Measurements from ENCODE around the gene RGS13.

RGS13 gene

DNA sequence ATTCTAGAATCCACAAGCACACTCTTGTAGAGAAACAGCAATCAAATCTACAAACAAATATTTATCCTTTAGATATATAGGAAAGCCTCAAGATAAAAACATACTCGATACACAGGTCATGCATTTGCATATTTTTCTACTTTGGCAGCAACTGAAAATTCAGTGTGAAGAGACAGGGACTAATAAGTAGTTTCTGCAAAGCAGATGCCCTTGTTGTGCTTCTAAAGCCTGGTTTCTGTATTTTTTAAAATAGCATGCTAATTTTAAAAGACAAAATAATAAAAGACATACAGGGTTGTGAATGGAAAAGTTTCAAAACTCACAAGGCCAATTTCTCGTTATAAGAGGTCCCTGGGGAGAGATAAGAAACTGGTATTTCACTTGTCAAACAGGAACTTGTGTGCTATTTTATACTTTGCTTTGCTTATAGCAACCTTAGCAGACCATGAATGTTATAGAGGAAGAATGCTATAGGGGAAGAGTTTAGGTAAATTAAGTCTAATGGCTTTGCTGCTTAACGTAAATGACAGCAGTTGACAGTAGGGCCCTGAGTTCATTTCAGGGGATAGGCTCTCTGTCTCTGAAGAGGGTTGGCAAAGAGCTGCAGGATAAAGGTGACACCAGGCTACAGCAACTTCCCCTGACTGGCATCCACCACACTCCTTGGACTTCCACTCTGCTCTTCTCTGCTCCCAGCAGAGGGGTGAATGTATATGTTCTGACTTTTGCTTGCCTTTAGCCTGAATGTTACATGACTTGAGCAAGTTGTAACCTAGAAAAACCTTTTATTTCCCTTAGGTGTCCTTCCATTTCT is 9.4 kb upstream of the RGS13 start:
- no peak for DNase-seq

DNA sequence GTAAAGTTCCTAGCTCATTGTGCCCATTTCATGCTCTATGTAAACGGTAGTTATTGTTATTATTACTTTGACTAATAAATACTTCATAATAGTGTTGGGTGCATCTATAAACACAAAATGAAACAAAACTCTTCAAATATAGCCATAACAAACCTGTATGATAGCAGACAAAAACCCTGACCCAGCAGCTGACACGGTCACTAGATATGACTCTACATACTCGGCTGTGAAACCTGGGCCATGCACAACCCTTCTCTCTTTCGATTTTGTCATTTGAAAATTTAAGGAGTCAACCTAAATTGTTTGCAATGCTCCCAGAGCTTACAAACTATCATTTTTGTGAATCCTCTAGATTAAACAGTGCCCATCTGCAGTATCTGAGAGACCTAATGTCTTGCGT is 8.0 kb upstream of the RGS13 start:
- no peak for DNase-seq

GRCh38 chr1:192628396-192629057 is 7.4 kb upstream of the RGS13 start:
- DNase-seq: no peak

DNA sequence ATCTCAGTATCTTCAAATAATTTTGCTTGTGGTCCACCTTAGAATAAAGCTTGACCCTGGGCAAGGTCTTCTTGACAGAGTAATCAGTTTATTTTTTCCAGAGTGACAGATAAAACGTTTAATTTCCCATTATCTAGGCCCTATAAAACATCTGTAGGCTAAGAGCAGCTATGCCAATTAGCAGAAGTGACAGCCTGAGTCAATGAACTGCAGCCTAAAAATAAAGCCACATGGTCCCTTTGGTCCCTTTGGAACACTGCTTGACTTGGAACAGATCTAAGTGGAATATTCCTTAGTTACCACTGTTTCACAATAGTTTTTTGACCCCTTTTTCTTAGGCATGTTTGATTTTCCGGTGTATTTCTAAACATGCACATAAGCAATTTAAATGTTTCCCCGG is 6.3 kb upstream of the RGS13 start:
- DNase-seq: no peak

DNA sequence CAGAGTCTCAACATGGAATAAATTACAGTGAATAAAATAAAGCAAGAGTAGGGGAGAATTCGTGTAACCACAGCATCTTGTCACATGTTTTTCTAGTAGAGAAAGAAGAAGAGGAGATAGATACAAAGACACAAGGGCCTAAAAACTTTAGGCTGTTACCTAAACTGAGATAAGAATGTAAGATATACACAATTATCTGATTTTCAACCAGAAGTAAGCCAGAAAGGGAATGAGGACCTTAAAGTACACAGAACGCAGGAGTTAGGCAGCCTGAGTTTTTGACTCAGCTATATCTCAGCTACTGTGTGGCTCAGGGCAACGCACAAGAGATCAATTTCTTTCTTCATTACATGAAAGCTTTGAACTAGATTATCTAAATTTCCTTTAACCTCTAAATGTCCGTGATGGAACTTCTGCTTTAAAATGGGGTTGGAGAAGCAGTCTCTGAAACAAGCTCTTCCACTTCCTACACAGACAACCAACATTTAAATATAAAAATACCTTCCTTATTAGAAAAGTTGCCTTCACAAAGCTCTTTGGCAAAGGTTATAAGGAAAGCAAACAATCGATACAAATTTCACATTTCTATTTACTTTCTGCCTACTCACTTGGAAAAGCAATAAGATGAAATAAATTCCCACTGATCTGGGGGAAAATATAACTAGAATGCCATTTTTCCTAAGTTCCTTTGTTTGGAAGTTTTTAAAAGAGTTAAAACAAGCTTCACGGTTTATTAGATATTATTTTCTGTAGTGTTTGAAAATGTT is 5.2 kb upstream of the RGS13 start:
- no peak for DNase-seq

DNA sequence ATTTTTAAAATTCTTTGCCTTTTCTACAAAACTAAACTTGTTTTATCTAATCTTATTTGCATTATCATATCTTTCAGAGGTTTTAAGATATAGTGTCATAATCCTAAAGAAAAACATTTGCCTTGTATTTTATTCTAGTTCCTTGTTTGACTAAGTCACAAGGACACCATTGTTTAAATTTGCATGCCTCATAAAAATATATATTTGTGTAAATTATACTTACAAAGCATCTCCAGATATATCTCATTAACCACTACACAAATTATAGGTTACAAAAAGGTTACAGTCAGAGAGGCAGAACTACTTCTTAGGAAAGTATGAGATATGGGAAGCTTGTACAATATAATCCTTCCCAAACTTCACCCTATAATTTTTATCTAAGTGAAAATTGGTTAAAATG is 4.2 kb upstream of the RGS13 start:
- no peak for DNase-seq

GRCh38 chr1:192632188-192632587 is 3.8 kb upstream of the RGS13 start:
- no peak for DNase-seq

GRCh38 chr1:192632641-192633532 is 3.1 kb upstream of the RGS13 start:
- DNase-seq: no peak

DNA sequence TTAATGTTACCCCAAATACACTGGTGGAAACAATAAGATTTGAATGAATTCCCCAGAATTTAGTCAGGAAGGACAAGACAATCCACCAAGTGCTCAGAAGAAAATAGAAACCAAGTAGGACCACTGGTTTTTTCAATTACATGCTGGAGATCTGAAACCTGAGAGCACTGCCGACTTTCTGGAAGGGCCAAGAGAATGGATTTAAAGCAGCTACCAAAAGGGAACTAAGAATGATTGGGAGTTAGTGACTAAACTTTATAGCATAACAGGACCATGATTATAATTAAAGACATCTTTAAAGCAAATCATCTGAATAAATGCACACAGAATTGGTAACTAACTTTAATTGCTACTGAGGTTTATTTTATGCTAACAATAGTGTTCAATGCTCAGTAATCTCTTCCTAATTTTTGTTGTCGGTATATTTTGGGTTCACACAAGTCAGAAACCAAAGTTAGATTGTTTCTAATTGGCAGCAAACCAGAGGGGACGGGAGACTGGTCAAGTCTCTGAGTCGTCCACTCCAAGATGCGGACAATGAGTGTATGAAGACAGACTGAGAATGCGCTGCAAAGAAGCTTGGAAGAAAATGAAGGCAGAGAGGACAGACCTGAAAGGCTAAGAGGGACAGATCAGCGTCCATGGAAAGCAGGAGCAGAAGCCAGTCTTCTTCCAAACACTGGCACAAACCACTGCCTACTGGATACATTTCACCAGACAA is 2.3 kb upstream of the RGS13 start:
- no peak for DNase-seq

- DNase-seq: no peak
Observed at GRCh38 chr1:192635041-192635440, 906 bp upstream of the RGS13 start.

- peak in 2 of 4 experiments; percentile 2 to 14 for DNase-seq
Observed at GRCh38 chr1:192639607-192640368, 3.8 kb downstream of the RGS13 start.

DNA sequence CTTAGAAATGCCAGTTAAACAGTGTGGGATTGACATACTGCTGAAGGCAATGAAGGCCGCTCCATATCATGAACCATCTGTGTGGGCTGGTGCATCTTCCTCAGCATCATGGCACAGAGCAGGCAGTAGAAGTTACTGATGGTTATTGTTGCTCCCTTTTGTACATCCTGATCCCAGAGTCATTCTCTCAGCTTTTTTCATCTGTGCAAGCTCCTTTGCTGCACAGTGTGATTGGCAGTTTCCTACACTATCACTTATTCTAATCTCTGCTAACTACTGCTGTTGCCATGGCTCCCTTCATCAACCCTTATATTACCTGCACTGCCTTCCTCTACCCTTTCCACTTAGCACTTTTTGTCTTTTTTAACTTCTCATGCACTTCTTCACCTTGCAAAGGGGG is 16.2 kb downstream of the RGS13 start:
- DNase-seq: no peak

DNA sequence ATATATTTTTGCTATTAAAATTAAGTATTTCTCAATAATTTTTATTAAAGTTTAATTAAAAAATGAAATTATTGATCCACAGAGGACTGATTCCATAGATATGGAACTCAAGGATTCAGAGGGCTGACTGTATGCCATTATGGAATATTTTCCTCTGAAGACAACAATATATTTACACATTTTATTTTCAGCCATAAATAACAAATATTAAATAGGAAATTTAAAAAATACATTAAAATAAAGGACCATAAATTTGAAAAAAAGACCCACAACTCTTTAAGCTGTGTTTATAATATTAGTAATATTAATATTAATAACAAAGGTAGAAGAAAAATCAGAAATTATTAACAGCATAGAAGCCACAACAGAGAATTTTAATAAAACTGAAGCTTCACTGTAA is 18.2 kb downstream of the RGS13 start:
- no peak for DNase-seq

- no peak for DNase-seq
Observed at GRCh38 chr1:192654591-192655251, 18.8 kb downstream of the RGS13 start.

GRCh38 chr1:192657760-192658159 is 21.8 kb downstream of the RGS13 start:
- DNase-seq: no peak

DNA sequence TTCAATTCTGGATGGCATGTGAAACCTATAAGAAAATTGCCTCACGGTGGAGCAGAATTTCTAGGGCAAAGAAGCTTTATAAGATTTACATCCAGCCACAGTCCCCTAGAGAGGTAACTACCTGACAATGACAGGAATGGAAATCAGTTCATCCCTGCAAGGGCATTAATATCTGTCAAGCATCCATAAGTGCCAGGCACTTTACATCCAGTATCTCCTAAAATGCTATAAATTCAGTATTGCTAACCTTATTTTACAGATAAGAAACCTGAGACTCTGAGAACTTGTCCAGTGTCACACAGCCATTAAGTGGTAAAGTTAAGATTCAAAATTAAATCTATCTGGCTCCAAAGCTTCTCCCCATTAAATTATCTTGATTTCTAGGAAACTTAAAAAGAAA is 22.3 kb downstream of the RGS13 start:
- DNase-seq: no peak

DNA sequence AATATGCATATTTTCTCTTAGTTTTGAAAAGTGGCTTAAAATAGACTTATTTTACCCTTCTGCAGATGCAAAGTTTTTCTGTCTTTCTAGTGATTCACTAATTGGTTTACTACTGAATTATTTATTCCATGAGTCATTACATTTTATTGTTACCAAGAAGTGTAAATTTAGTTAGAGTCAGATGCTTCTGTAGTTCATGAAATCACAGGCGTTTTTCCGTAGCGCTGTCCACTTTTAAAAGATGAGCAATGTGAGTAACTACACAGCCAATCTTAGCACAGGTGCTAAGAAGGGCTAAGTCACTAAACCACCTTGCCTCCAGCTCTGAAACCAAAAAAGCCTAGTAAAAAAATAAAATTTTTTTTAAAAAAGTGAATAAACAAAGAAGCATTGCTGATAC is 24.7 kb downstream of the RGS13 start:
- no peak for DNase-seq

- DNase-seq: no peak
Observed at GRCh38 chr1:192668409-192668983, 32.5 kb downstream of the RGS13 start.

DNA sequence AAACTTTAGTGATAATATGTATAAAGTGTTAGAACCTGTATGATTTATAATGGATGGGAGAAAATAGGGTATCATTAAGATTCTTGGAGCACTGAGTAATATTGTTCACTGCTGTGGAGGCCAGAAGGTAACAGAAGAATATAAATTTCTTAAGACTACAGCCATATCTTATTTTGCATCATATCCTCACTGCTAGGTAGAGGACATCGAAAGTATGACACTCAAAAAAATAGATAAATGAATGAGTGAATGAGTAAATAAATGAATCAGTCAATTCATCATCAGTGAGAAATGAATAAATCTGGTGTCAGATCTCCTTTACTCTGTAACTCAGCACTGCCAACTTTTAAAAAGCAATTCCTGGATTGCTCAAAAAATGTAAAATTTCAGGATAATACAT is 33.2 kb downstream of the RGS13 start:
- no peak for DNase-seq

DNA sequence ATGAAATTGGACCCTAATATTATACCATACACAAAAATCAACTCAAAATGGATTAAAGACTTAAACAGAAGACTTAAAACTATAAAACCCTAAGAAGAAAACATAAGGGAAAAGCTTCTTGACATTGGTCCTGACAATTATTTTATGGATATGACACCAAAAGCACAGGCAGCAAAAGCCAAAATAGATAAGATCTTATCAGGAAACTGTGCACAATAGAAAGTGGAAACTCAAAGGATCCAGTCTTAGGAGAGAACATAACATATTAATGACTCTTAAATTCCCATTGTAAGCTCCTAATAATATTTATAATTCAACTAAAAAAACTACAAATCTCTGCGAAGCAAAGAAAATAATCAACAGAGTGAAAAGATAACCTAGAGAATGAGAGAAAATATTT is 39.8 kb downstream of the RGS13 start:
- DNase-seq: no peak
